ENCODE results near the gene PHYHIPL. TPM values are rescaled to one million over a fixed set of nuclear protein-coding genes. Genes with fewer than 3 reads are reported as not detected.

PHYHIPL gene
- total and polyA plus RNA-seq, 2 experiments from 2014 or later = not detected

GRCh38 chr10:59276133-59276532, 99.7 kb downstream of the PHYHIPL start:
- in situ Hi-C loops (cut with MboI) = no loop called here

DNA sequence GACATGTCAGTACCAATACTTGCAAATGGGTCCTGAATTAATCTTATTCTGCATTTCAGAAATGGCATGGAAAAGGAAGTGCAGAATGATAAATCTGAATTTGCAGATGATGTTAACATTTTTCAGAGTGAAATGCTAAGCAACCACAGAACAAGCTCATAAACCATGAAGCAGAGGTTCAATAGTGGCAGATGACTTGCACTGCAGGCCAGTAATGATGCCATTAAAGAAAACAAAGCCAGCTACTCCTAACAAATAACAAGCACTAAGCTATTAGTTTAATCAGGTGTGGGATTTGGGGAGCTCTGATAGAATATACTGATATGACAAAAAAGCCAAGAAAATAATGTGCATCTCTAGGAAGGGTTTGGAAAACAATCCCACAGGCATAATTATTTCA, 100.5 kb downstream of the PHYHIPL start:
- no peak overlapping the region for H3K4me2 ChIP-seq (ENCODE audit: unreplicated experiment)
- in situ Hi-C loops (cut with MboI) = no loop called here
- no peaks in the 10 kb centered on the region for H3K9me2 ChIP-seq (ENCODE audit: insufficient read depth)
- TF ChIP-seq EZH2phosphoT487 (IDR thresholded peaks at IDR 0.05; ENCODE audit: insufficient read depth, low read depth) (no peak), EZH2 (IDR thresholded peaks at IDR 0.05; ENCODE audit: insufficient read depth, poor library complexity, severe bottlenecking) (no peak)
- H2AFZ ChIP-seq = no peak overlapping the region
- no peaks in the 10 kb centered on the region for H4K20me1 ChIP-seq (ENCODE audit: insufficient read depth)
- no peak overlapping the region for H3K4me3 ChIP-seq
- no peaks in the 10 kb centered on the region for H3F3A ChIP-seq (ENCODE audit: insufficient read depth)
- H3K9me3 ChIP-seq (ENCODE audit: low read depth) = no peaks in the 10 kb centered on the region
- H3K27me3 ChIP-seq (replicated peaks; ENCODE audit: insufficient read depth) = no peaks in the 10 kb centered on the region
- H3K36me3 ChIP-seq (ENCODE audit: low read depth) = no peaks in the 10 kb centered on the region
- no peaks in the 10 kb centered on the region for H3K79me2 ChIP-seq (ENCODE audit: insufficient read depth)
- H3K4me1 ChIP-seq (ENCODE audit: insufficient read depth) = no peaks in the 10 kb centered on the region
- no peak overlapping the region for H3K9ac ChIP-seq
- no peak for DNase-seq
- no peak overlapping the region for H3K27ac ChIP-seq

More at GRCh38 chr10:59276133-59276532, 99.7 kb downstream of the PHYHIPL start:
- Histone ChIP-seq H3K9me2 (ENCODE audit: insufficient read depth) (no peaks in the 10 kb centered on the region), H4K20me1 (ENCODE audit: insufficient read depth) (no peaks in the 10 kb centered on the region), H2AFZ (no peak overlapping the region), H3K27ac (no peak overlapping the region), H3K9me3 (ENCODE audit: low read depth) (no peaks in the 10 kb centered on the region), H3K4me1 (ENCODE audit: insufficient read depth) (no peaks in the 10 kb centered on the region), H3K27me3 (replicated peaks; ENCODE audit: insufficient read depth) (no peaks in the 10 kb centered on the region), H3F3A (ENCODE audit: insufficient read depth) (no peaks in the 10 kb centered on the region), H3K4me2 (ENCODE audit: unreplicated experiment) (no peak overlapping the region), H3K36me3 (ENCODE audit: low read depth) (no peaks in the 10 kb centered on the region), H3K4me3 (no peak overlapping the region), H3K9ac (no peak overlapping the region), H3K79me2 (ENCODE audit: insufficient read depth) (no peaks in the 10 kb centered on the region)
- no peak for DNase-seq
- no peak for TF ChIP-seq EZH2phosphoT487 (IDR thresholded peaks at IDR 0.05; ENCODE audit: insufficient read depth, low read depth)
- TF ChIP-seq EZH2 (IDR thresholded peaks at IDR 0.05; ENCODE audit: insufficient read depth, poor library complexity, severe bottlenecking) = no peak

GRCh38 chr10:59279476-59279875, 103.0 kb downstream of the PHYHIPL start:
- DNase-seq = no peak

DNA sequence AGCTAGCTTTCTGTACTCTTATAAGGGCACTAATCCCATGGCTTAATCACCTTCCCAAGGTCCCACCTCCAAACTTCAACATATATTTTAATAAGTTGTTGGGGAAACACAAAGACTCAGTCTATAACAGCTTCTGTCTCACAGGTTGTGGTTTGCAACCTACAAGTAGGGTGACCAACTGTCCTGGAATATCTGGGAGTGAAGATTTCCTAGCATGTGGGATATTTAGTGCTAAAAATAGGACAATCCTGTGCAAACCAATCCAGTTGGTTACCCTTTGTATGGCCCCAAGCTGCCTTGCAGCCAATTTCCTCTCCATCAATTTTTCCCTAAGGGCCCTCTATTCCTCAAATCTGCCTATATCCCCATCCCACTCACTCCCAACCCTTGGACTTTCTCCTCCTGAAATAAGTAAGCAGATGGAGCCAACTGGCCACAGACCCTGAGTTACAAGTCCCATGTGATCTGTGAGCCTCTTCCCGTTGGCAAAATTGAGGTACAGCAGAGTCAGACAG, 103.6 kb downstream of the PHYHIPL start:
- no peak overlapping the region for H3K27ac ChIP-seq
- in situ Hi-C loops (cut with MboI) = no loop called here
- H3K4me1 ChIP-seq (ENCODE audit: insufficient read depth) = no peaks in the 10 kb centered on the region
- no peak for DNase-seq
- no peak overlapping the region for H2AFZ ChIP-seq
- H3K4me2 ChIP-seq (ENCODE audit: unreplicated experiment) = no peak overlapping the region
- no peak overlapping the region for H3K4me3 ChIP-seq
- no peaks in the 10 kb centered on the region for H3K9me2 ChIP-seq (ENCODE audit: insufficient read depth)
- H3K9ac ChIP-seq = no peak overlapping the region
- H4K20me1 ChIP-seq (ENCODE audit: insufficient read depth) = no peaks in the 10 kb centered on the region
- TF ChIP-seq EZH2phosphoT487 (IDR thresholded peaks at IDR 0.05; ENCODE audit: insufficient read depth, low read depth) (no peak), EZH2 (IDR thresholded peaks at IDR 0.05; ENCODE audit: insufficient read depth, poor library complexity, severe bottlenecking) (no peak)
- no peaks in the 10 kb centered on the region for H3K27me3 ChIP-seq (replicated peaks; ENCODE audit: insufficient read depth)
- H3F3A ChIP-seq (ENCODE audit: insufficient read depth) = no peaks in the 10 kb centered on the region
- no peaks in the 10 kb centered on the region for H3K36me3 ChIP-seq (ENCODE audit: low read depth)
- no peaks in the 10 kb centered on the region for H3K79me2 ChIP-seq (ENCODE audit: insufficient read depth)
- WGBS, 2 experiments (ENCODE audit: low coverage in 1 of 2, low lambda C conversion rate in 2 of 2, missing lambda C conversion rate in 2 of 2) = 35 to 44% methylated on average over 1 of the region's 1 CpG
- no peaks in the 10 kb centered on the region for H3K9me3 ChIP-seq (ENCODE audit: low read depth)

More at GRCh38 chr10:59279476-59279875, 103.0 kb downstream of the PHYHIPL start:
- Histone ChIP-seq H3K9ac (no peak overlapping the region), H3K4me2 (ENCODE audit: unreplicated experiment) (no peak overlapping the region), H3K4me3 (no peak overlapping the region), H3K9me3 (ENCODE audit: low read depth) (no peaks in the 10 kb centered on the region), H3K27me3 (replicated peaks; ENCODE audit: insufficient read depth) (no peaks in the 10 kb centered on the region), H3K79me2 (ENCODE audit: insufficient read depth) (no peaks in the 10 kb centered on the region), H4K20me1 (ENCODE audit: insufficient read depth) (no peaks in the 10 kb centered on the region), H3K4me1 (ENCODE audit: insufficient read depth) (no peaks in the 10 kb centered on the region), H3K9me2 (ENCODE audit: insufficient read depth) (no peaks in the 10 kb centered on the region), H3K36me3 (ENCODE audit: low read depth) (no peaks in the 10 kb centered on the region), H3F3A (ENCODE audit: insufficient read depth) (no peaks in the 10 kb centered on the region), H2AFZ (no peak overlapping the region), H3K27ac (no peak overlapping the region)
- 68 to 71% methylated on average over 1 of the region's 1 CpG for WGBS, 2 experiments (ENCODE audit: low coverage in 1 of 2, low lambda C conversion rate in 2 of 2, missing lambda C conversion rate in 2 of 2)
- in situ Hi-C loops (cut with MboI) = no loop called here
- TF ChIP-seq EZH2 (IDR thresholded peaks at IDR 0.05; ENCODE audit: insufficient read depth, poor library complexity, severe bottlenecking) (no peak), EZH2phosphoT487 (IDR thresholded peaks at IDR 0.05; ENCODE audit: insufficient read depth, low read depth) (no peak)

- no peak for DNase-seq
- no peaks in the 10 kb centered on the region for H3K27me3 ChIP-seq (replicated peaks; ENCODE audit: insufficient read depth)
- no peaks in the 10 kb centered on the region for H3K79me2 ChIP-seq (ENCODE audit: insufficient read depth)
- H3K4me2 ChIP-seq (ENCODE audit: unreplicated experiment) = no peak overlapping the region
- 0 to 6% methylated on average over 1 of the region's 1 CpG for WGBS, 2 experiments (ENCODE audit: low coverage in 1 of 2, low lambda C conversion rate in 2 of 2, missing lambda C conversion rate in 2 of 2)
- H3F3A ChIP-seq (ENCODE audit: insufficient read depth) = no peaks in the 10 kb centered on the region
- no peak overlapping the region for H3K9ac ChIP-seq
- H3K4me3 ChIP-seq = no peak overlapping the region
- no peaks in the 10 kb centered on the region for H3K9me3 ChIP-seq (ENCODE audit: low read depth)
- H3K9me2 ChIP-seq (ENCODE audit: insufficient read depth) = no peaks in the 10 kb centered on the region
- no peak overlapping the region for H3K27ac ChIP-seq
- no peaks in the 10 kb centered on the region for H3K4me1 ChIP-seq (ENCODE audit: insufficient read depth)
- no peak overlapping the region for H2AFZ ChIP-seq
- in situ Hi-C loops (cut with MboI) = no loop called here
- no peak for TF ChIP-seq EZH2phosphoT487 (IDR thresholded peaks at IDR 0.05; ENCODE audit: insufficient read depth, low read depth)
- TF ChIP-seq EZH2 (IDR thresholded peaks at IDR 0.05; ENCODE audit: insufficient read depth, poor library complexity, severe bottlenecking) = no peak
- no peaks in the 10 kb centered on the region for H3K36me3 ChIP-seq (ENCODE audit: low read depth)
- no peaks in the 10 kb centered on the region for H4K20me1 ChIP-seq (ENCODE audit: insufficient read depth)
Measured at GRCh38 chr10:59281861-59282260, 105.4 kb downstream of the PHYHIPL start.
